HepG2 (cell line): Measurements from ENCODE around the gene CDK14. TPM values are rescaled to one million over a fixed set of nuclear protein-coding genes. Genes with fewer than 3 reads are reported as not detected.

Source experiments
- CEBPG ChIP-seq: IDR thresholded peaks from 2 replicates; pipeline ENCODE4 v1.6.1; 2016
- FOSL2 ChIP-seq: sonication (generic); formaldehyde crosslinking; IDR thresholded peaks from 2 replicates; pipeline ENCODE4 v1.4.0; 2020; ENCODE audit warnings: missing genetic modification reagents
- FOXA3 ChIP-seq: IDR thresholded peaks from 2 replicates; pipeline ENCODE4 v1.6.1; 2016; ENCODE audit warnings: missing genetic modification reagents, missing compliant biosample characterization
- GATAD2A ChIP-seq: IDR thresholded peaks from 2 replicates; pipeline ENCODE4 v1.6.1; 2016
- GFI1 ChIP-seq: sonication (generic); formaldehyde crosslinking; IDR thresholded peaks from 2 replicates; pipeline ENCODE4 v1.5.0; 2020; ENCODE audit warnings: missing genetic modification reagents, mild to moderate bottlenecking, borderline replicate concordance
- HNF4G ChIP-seq, 2 experiments: sonication (generic) in 1 of 2; formaldehyde crosslinking in 1 of 2; IDR thresholded peaks; 2 replicates each; pipeline versions ENCODE4 v1.4.0 to v1.6.1; 2011 to 2020; ENCODE audit warnings: borderline replicate concordance in 2 of 2, low read depth in 2 of 2, mild to moderate bottlenecking in 2 of 2, low read length in 1 of 2, missing genetic modification reagents in 1 of 2, moderate library complexity in 1 of 2
- HOXD1 ChIP-seq: sonication (generic); formaldehyde crosslinking; IDR thresholded peaks from 2 replicates; pipeline ENCODE4 v1.5.0; 2020; ENCODE audit warnings: missing genetic modification reagents
- MBD4 ChIP-seq: IDR thresholded peaks from 2 replicates; pipeline ENCODE4 v1.6.1; 2012; ENCODE audit warnings: low read length, inconsistent platforms, borderline replicate concordance
- TCF7 ChIP-seq: sonication (generic); IDR thresholded peaks from 2 replicates; pipeline ENCODE4 v1.6.1; 2016; ENCODE audit warnings: antibody characterized with exemption, low read depth
- TCF7L2 ChIP-seq: IDR thresholded peaks from 2 replicates; pipeline ENCODE4 v1.6.1; 2011; ENCODE audit warnings: mild to moderate bottlenecking, low read depth, low read length, moderate library complexity
- ZNF335 ChIP-seq: sonication (generic); formaldehyde crosslinking; IDR thresholded peaks from 2 replicates; pipeline ENCODE4 v1.4.0; 2020; ENCODE audit warnings: missing genetic modification reagents
- ZNF546 ChIP-seq: sonication (generic); formaldehyde crosslinking; conservative IDR thresholded peaks from 2 replicates; pipeline ENCODE4 v1.8.1; 2023; ENCODE audit warnings: mild to moderate bottlenecking, missing genetic modification reagents
- polyA plus RNA-seq, 8 experiments: library from polyadenylated mRNA; depleted of rRNA in 3 of 8; stranded (reverse) in 7 of 8; unstranded in 1 of 8; fragments of >200 nt; fragmentation: Illumina TruSeq in 4 of 8; extraction: Trizol in 4 of 8; gene quantifications; 2 replicates each; pipeline versions ENCODE4 v1.2.1 to v1.2.3, GENCODE V29; 2011 to 2016; ENCODE audit warnings: low read depth in 4 of 8, missing spikeins in 1 of 8, mixed read lengths in 1 of 8; ENCODE audit not compliant: insufficient read depth in 1 of 8
- total RNA-seq, 5 experiments: library from RNA; depleted of rRNA; stranded (reverse); fragments of >200 nt; fragmentation: Illumina TruSeq; extraction: Trizol; gene quantifications; 2 replicates each; pipeline ENCODE4 v1.2.3, GENCODE V29; 2016; ENCODE audit warnings: low read depth in 1 of 5
- TF ChIP-seq, protein P1 (sequence below): IDR thresholded peaks from 2 replicates; pipeline ENCODE4 v1.6.1; 2016; ENCODE audit warnings: low read depth, missing genetic modification reagents, missing compliant biosample characterization
- TF ChIP-seq, protein P2 (sequence below): sonication (generic); formaldehyde crosslinking; IDR thresholded peaks from 2 replicates; pipeline ENCODE4 v1.4.0; 2020; ENCODE audit warnings: missing genetic modification reagents, mild to moderate bottlenecking, borderline replicate concordance
- TF ChIP-seq, protein P3 (sequence below): sonication (generic); formaldehyde crosslinking; IDR thresholded peaks from 2 replicates; pipeline ENCODE4 v1.4.0; 2020; ENCODE audit warnings: missing genetic modification reagents
- TF ChIP-seq, protein P4 (sequence below): sonication (generic); formaldehyde crosslinking; IDR thresholded peaks from 2 replicates; pipeline ENCODE4 v1.8.0; 2022; ENCODE audit warnings: mild to moderate bottlenecking, missing genetic modification reagents; ENCODE audit not compliant: insufficient replicate concordance
- TF ChIP-seq, protein P5 (sequence below): sonication (generic); formaldehyde crosslinking; IDR thresholded peaks from 2 replicates; pipeline ENCODE4 v1.8.0; 2022; ENCODE audit warnings: mild to moderate bottlenecking, missing genetic modification reagents, borderline replicate concordance

The CDK14 gene
- total and polyA plus RNA-seq, 2 of the 13 experiments (the other 11 are each of a cell fraction or from before 2014, with no cell fraction given): 0.26 to 0.71 TPM

DNA sequence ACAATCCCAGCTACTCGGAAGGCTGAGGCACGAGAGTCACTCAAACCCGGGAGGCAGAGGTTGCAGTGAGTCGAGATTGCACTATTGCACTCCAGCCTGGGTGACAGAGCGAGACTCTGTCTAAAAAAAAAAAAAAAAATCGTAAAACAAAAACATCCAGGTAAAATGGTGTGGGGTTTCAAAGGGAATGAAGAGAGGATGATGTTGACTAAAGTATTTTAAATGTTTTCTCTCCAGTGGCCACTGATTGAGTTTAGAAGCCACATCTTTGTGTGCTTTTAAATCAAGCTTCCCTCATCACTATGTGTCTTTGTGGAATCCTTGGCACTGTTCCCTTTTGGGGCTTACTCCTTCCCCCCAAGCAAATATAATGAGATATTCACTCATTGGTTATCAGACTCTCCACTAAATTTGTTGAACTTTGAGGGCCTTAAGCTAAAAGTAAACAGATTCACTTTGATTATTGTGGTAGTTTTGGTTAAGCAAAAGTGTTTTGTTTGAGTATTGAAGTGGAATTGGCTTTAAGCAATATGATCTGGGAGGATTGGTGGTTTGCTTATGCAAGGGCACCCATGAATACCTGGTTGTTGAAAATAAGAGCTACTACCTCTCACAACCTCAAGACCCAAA is 162.9 kb downstream of the CDK14 start (continued):
- TF ChIP-seq, protein P1, sequence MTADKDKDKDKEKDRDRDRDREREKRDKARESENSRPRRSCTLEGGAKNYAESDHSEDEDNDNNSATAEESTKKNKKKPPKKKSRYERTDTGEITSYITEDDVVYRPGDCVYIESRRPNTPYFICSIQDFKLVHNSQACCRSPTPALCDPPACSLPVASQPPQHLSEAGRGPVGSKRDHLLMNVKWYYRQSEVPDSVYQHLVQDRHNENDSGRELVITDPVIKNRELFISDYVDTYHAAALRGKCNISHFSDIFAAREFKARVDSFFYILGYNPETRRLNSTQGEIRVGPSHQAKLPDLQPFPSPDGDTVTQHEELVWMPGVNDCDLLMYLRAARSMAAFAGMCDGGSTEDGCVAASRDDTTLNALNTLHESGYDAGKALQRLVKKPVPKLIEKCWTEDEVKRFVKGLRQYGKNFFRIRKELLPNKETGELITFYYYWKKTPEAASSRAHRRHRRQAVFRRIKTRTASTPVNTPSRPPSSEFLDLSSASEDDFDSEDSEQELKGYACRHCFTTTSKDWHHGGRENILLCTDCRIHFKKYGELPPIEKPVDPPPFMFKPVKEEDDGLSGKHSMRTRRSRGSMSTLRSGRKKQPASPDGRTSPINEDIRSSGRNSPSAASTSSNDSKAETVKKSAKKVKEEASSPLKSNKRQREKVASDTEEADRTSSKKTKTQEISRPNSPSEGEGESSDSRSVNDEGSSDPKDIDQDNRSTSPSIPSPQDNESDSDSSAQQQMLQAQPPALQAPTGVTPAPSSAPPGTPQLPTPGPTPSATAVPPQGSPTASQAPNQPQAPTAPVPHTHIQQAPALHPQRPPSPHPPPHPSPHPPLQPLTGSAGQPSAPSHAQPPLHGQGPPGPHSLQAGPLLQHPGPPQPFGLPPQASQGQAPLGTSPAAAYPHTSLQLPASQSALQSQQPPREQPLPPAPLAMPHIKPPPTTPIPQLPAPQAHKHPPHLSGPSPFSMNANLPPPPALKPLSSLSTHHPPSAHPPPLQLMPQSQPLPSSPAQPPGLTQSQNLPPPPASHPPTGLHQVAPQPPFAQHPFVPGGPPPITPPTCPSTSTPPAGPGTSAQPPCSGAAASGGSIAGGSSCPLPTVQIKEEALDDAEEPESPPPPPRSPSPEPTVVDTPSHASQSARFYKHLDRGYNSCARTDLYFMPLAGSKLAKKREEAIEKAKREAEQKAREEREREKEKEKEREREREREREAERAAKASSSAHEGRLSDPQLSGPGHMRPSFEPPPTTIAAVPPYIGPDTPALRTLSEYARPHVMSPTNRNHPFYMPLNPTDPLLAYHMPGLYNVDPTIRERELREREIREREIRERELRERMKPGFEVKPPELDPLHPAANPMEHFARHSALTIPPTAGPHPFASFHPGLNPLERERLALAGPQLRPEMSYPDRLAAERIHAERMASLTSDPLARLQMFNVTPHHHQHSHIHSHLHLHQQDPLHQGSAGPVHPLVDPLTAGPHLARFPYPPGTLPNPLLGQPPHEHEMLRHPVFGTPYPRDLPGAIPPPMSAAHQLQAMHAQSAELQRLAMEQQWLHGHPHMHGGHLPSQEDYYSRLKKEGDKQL: peak; percentile 100
- TF ChIP-seq FOXA3 (CRISPR knock-in tag) (peak; percentile 92), HNF4G (IDR thresholded peaks at IDR 0.05; ENCODE audit: borderline replicate concordance, low read depth, low read length) (no peak), HNF4G (CRISPR knock-in tag; IDR thresholded peaks at IDR 0.05; ENCODE audit: borderline replicate concordance, low read depth) (no peak), GATAD2A (CRISPR knock-in tag) (peak; percentile 42; the same call in 1 of the 2 replicates), CEBPG (peak; percentile 32), GFI1 (CRISPR knock-in tag) (peak; percentile 68; the same call in 1 of the 2 replicates), MBD4 (0 out of 2 replicates have a peak, but pooled peaks have one; percentile 59), HOXD1 (CRISPR knock-in tag) (0 out of 2 replicates have a peak, but pooled peaks have one; percentile 24), FOSL2 (CRISPR knock-in tag) (0 out of 2 replicates have a peak, but pooled peaks have one; percentile 25), TCF7L2 (peak; percentile 43; the same call in 1 of the 2 replicates), TCF7 (peak; percentile 92), ZNF546 (CRISPR knock-in tag) (no peak), ZNF335 (no peak)
- TF ChIP-seq, protein P2, sequence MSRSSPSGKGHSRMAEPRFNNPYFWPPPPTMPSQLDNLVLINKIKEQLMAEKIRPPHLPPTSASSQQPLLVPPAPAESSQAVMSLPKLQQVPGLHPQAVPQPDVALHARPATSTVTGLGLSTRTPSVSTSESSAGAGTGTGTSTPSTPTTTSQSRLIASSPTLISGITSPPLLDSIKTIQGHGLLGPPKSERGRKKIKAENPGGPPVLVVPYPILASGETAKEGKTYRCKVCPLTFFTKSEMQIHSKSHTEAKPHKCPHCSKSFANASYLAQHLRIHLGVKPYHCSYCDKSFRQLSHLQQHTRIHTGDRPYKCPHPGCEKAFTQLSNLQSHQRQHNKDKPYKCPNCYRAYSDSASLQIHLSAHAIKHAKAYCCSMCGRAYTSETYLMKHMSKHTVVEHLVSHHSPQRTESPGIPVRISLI (CRISPR knock-in tag): peak; percentile 61; the same call in 1 of the 2 replicates
- TF ChIP-seq, protein P3, sequence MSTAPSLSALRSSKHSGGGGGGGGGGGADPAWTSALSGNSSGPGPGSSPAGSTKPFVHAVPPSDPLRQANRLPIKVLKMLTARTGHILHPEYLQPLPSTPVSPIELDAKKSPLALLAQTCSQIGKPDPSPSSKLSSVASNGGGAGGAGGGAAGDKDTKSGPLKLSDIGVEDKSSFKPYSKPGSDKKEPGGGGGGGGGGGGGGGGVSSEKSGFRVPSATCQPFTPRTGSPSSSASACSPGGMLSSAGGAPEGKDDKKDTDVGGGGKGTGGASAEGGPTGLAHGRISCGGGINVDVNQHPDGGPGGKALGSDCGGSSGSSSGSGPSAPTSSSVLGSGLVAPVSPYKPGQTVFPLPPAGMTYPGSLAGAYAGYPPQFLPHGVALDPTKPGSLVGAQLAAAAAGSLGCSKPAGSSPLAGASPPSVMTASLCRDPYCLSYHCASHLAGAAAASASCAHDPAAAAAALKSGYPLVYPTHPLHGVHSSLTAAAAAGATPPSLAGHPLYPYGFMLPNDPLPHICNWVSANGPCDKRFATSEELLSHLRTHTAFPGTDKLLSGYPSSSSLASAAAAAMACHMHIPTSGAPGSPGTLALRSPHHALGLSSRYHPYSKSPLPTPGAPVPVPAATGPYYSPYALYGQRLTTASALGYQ (CRISPR knock-in tag): peak; percentile 96; the same call in 1 of the 2 replicates
- TF ChIP-seq, protein P4, sequence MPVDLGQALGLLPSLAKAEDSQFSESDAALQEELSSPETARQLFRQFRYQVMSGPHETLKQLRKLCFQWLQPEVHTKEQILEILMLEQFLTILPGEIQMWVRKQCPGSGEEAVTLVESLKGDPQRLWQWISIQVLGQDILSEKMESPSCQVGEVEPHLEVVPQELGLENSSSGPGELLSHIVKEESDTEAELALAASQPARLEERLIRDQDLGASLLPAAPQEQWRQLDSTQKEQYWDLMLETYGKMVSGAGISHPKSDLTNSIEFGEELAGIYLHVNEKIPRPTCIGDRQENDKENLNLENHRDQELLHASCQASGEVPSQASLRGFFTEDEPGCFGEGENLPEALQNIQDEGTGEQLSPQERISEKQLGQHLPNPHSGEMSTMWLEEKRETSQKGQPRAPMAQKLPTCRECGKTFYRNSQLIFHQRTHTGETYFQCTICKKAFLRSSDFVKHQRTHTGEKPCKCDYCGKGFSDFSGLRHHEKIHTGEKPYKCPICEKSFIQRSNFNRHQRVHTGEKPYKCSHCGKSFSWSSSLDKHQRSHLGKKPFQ (CRISPR knock-in tag): no peak
- TF ChIP-seq, protein P5, sequence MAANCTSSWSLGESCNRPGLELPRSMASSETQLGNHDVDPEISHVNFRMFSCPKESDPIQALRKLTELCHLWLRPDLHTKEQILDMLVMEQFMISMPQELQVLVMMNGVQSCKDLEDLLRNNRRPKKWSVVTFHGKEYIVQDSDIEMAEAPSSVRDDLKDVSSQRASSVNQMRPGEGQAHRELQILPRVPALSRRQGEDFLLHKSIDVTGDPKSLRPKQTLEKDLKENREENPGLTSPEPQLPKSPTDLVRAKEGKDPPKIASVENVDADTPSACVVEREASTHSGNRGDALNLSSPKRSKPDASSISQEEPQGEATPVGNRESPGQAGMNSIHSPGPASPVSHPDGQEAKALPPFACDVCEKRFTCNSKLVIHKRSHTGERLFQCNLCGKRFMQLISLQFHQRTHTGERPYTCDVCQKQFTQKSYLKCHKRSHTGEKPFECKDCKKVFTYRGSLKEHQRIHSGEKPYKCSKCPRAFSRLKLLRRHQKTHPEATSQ (CRISPR knock-in tag): peak; percentile 75; the same call in 1 of the 2 replicates
